ENCODE data around the gene CROCC2. TPM values are rescaled to one million over a fixed set of nuclear protein-coding genes. Genes with fewer than 3 reads are reported as not detected.

CROCC2 gene
- total RNA-seq, 2 experiments from 2014 or later, result not detected

GRCh38 chr2:240909216-240909974 lies 3.3 kb downstream of the CROCC2 start:
- Mint-ChIP-seq H3K27ac (no peak overlapping the region), H3K36me3 (ENCODE audit: low read depth) (no peaks in the 10 kb centered on the region), H3K9me3 (ENCODE audit: insufficient read depth) (no peaks in the 10 kb centered on the region), H3K4me3 (no peak overlapping the region), H3K4me1 (ENCODE audit: low read depth) (no peaks in the 10 kb centered on the region), H3K27me3 (ENCODE audit: low read depth) (peaks cover 2% of the 10 kb centered on the region)
- DNase-seq (no peak), ATAC-seq (no peak)
- POLR2A ChIA-PET, result no interaction called here
- CTCF ChIA-PET, result no interaction called here

GRCh38 chr2:240911641-240912265 lies 5.6 kb downstream of the CROCC2 start:
- Mint-ChIP-seq H3K9me3 (ENCODE audit: insufficient read depth) (no peaks in the 10 kb centered on the region), H3K27me3 (ENCODE audit: low read depth) (peaks cover 5% of the 10 kb centered on the region), H3K4me3 (no peak overlapping the region), H3K27ac (no peak overlapping the region), H3K4me1 (ENCODE audit: low read depth) (no peaks in the 10 kb centered on the region), H3K36me3 (ENCODE audit: low read depth) (no peaks in the 10 kb centered on the region)
- ChIA-PET CTCF (no interaction called here), POLR2A (no interaction called here)
- ATAC-seq (no peak), DNase-seq (no peak)

GRCh38 chr2:240912878-240913809 lies 7.0 kb downstream of the CROCC2 start:
- no peaks in the 10 kb centered on the region for H3K9me3 Mint-ChIP-seq (ENCODE audit: insufficient read depth)
- POLR2A ChIA-PET, result no interaction called here
- no peaks in the 10 kb centered on the region for H3K4me1 Mint-ChIP-seq (ENCODE audit: low read depth)
- no peak overlapping the region for H3K4me3 Mint-ChIP-seq
- H3K36me3 Mint-ChIP-seq (ENCODE audit: low read depth), result no peaks in the 10 kb centered on the region
- no peak overlapping the region for H3K27ac Mint-ChIP-seq
- DNase-seq (no peak), ATAC-seq (no peak)
- CTCF ChIA-PET, result no interaction called here
- peaks cover 5% of the 10 kb centered on the region for H3K27me3 Mint-ChIP-seq (ENCODE audit: low read depth)

GRCh38 chr2:240913810-240914644 lies 7.9 kb downstream of the CROCC2 start:
- CTCF ChIA-PET, result interaction anchor here (0.7 to 1.3 kb wide), 7 partner anchors 8 to 389 kb away, joined by 3 to 4 read pairs (median 3); partner anchors contain the start of gene CROCC2
- POLR2A ChIA-PET, result no interaction called here
- Mint-ChIP-seq H3K4me1 (ENCODE audit: low read depth) (no peaks in the 10 kb centered on the region), H3K9me3 (ENCODE audit: insufficient read depth) (no peaks in the 10 kb centered on the region), H3K27ac (no peak overlapping the region), H3K27me3 (ENCODE audit: low read depth) (peaks cover 5% of the 10 kb centered on the region), H3K4me3 (no peak overlapping the region), H3K36me3 (ENCODE audit: low read depth) (no peaks in the 10 kb centered on the region)
- no peak for ATAC-seq
- peak; percentile 63 for DNase-seq

GRCh38 chr2:240914645-240915525 lies 8.7 kb downstream of the CROCC2 start:
- Mint-ChIP-seq H3K27ac (no peak overlapping the region), H3K36me3 (ENCODE audit: low read depth) (no peaks in the 10 kb centered on the region), H3K4me1 (ENCODE audit: low read depth) (no peaks in the 10 kb centered on the region), H3K4me3 (no peak overlapping the region), H3K9me3 (ENCODE audit: insufficient read depth) (no peaks in the 10 kb centered on the region), H3K27me3 (ENCODE audit: low read depth) (peaks cover 5% of the 10 kb centered on the region)
- DNase-seq, result no peak
- ChIA-PET POLR2A (no interaction called here), CTCF (interaction anchor here (0.7 to 1.3 kb wide), 7 partner anchors 9 to 388 kb away, joined by 3 to 4 read pairs (median 3); partner anchors contain the start of gene CROCC2)
- ATAC-seq, result no peak

- POLR2A ChIA-PET, result no interaction called here
- Mint-ChIP-seq H3K4me1 (ENCODE audit: low read depth) (no peaks in the 10 kb centered on the region), H3K27me3 (ENCODE audit: low read depth) (peaks cover 5% of the 10 kb centered on the region), H3K4me3 (no peak overlapping the region), H3K9me3 (ENCODE audit: insufficient read depth) (no peaks in the 10 kb centered on the region), H3K27ac (no peak overlapping the region), H3K36me3 (ENCODE audit: low read depth) (no peaks in the 10 kb centered on the region)
- ATAC-seq, result no peak
- CTCF ChIA-PET, result no interaction called here
- DNase-seq, result no peak
These were observed 9.6 kb downstream of the CROCC2 start for GRCh38 chr2:240915526-240916341.

- DNase-seq (no peak), ATAC-seq (no peak)
- Mint-ChIP-seq H3K4me3 (no peak overlapping the region), H3K27ac (no peak overlapping the region), H3K36me3 (ENCODE audit: low read depth) (no peaks in the 10 kb centered on the region), H3K9me3 (ENCODE audit: insufficient read depth) (no peaks in the 10 kb centered on the region), H3K27me3 (ENCODE audit: low read depth) (peaks cover 4% of the 10 kb centered on the region), H3K4me1 (ENCODE audit: low read depth) (no peaks in the 10 kb centered on the region)
- POLR2A ChIA-PET, result no interaction called here
- CTCF ChIA-PET, result no interaction called here
These were observed 10.5 kb downstream of the CROCC2 start for GRCh38 chr2:240916571-240917008.

GRCh38 chr2:240917009-240917683 lies 11.0 kb downstream of the CROCC2 start:
- no peak for DNase-seq
- Mint-ChIP-seq H3K27me3 (ENCODE audit: low read depth) (peaks cover 3% of the 10 kb centered on the region), H3K4me3 (no peak overlapping the region), H3K4me1 (ENCODE audit: low read depth) (no peaks in the 10 kb centered on the region), H3K9me3 (ENCODE audit: insufficient read depth) (no peaks in the 10 kb centered on the region), H3K36me3 (ENCODE audit: low read depth) (no peaks in the 10 kb centered on the region), H3K27ac (no peak overlapping the region)
- CTCF ChIA-PET, result interaction anchor here (0.8 kb wide), 1 partner anchor 10 kb away, joined by 3 read pairs; no protein-coding TSS in a partner anchor
- POLR2A ChIA-PET, result no interaction called here
- ATAC-seq, result no peak

- H3K27me3 Mint-ChIP-seq (ENCODE audit: low read depth), result peaks cover 3% of the 10 kb centered on the region
- DNase-seq (no peak), ATAC-seq (no peak)
- no peaks in the 10 kb centered on the region for H3K9me3 Mint-ChIP-seq (ENCODE audit: insufficient read depth)
- H3K36me3 Mint-ChIP-seq (ENCODE audit: low read depth), result no peaks in the 10 kb centered on the region
- ChIA-PET CTCF (interaction anchor here (0.7 to 0.8 kb wide), 2 partner anchors 10 to 142 kb away, joined by 3 read pairs; no protein-coding TSS in a partner anchor), POLR2A (no interaction called here)
- H3K4me1 Mint-ChIP-seq (ENCODE audit: low read depth), result no peaks in the 10 kb centered on the region
- no peak overlapping the region for H3K27ac Mint-ChIP-seq
- no peak overlapping the region for H3K4me3 Mint-ChIP-seq
These were observed 11.6 kb downstream of the CROCC2 start for GRCh38 chr2:240917684-240918257.

All from activated CD8-positive, alpha-beta T cell treated with anti-CD3 and anti-CD28 coated beads, Interleukin-2, amount 10 ng/mL, durations not matched to agents 7 days and 5 days (primary cell).